CD14-positive monocyte (primary cell): ENCODE measurements around the gene PPT2. TPM values are rescaled to one million over a fixed set of nuclear protein-coding genes. Genes with fewer than 3 reads are reported as not detected.

Source experiments
- DNase-seq, 3 donors: peaks; one replicate each; pipeline ENCODE4 v3.0.0-alpha.2; 2011 to 2022
- H2AFZ ChIP-seq: 2 replicates; pipeline ENCODE4 v1.6.0; 2012; ENCODE audit warnings: mild to moderate bottlenecking, low read depth, low read length, inconsistent platforms; ENCODE audit not compliant: insufficient read depth, poor library complexity, severe bottlenecking
- H3K27ac ChIP-seq, 2 donors: 1 replicate in 1 of 2; 2 replicates in 1 of 2; pipeline ENCODE4 v1.5.1; 2012 to 2013; ENCODE audit warnings: low read length in 2 of 2, control low read depth in 1 of 2, inconsistent platforms in 1 of 2, low read depth in 1 of 2, mild to moderate bottlenecking in 1 of 2
- H3K27me3 ChIP-seq, 2 donors: one replicate each; pipeline versions ENCODE4 v1.6.0 to v1.6.1; 2011 to 2013; ENCODE audit warnings: low read length in 2 of 2; ENCODE audit not compliant: control insufficient read depth in 2 of 2, insufficient read depth in 2 of 2
- H3K36me3 ChIP-seq, 2 donors: replicated peaks in 1 of 2; 1 replicate in 1 of 2; 2 replicates in 1 of 2; pipeline versions ENCODE4 v1.5.1 to v1.6.1; 2012 to 2013; ENCODE audit warnings: low read length in 2 of 2, control low read depth in 1 of 2, inconsistent platforms in 1 of 2, mild to moderate bottlenecking in 1 of 2; ENCODE audit not compliant: insufficient read depth in 2 of 2, control insufficient read depth in 1 of 2
- H3K4me1 ChIP-seq, 2 donors: 1 replicate in 1 of 2; 2 replicates in 1 of 2; pipeline versions ENCODE4 v1.5.1 to v1.6.1; 2012 to 2013; ENCODE audit warnings: low read length in 2 of 2, control low read depth in 1 of 2, inconsistent platforms in 1 of 2, mild to moderate bottlenecking in 1 of 2, moderate library complexity in 1 of 2; ENCODE audit not compliant: insufficient read depth in 2 of 2, control insufficient read depth in 1 of 2
- H3K4me2 ChIP-seq: replicated peaks from 2 replicates; pipeline ENCODE3; 2012; ENCODE audit warnings: low read length, moderate library complexity, mild to moderate bottlenecking; ENCODE audit not compliant: poor library complexity, severe bottlenecking; ENCODE audit errors: extremely low read depth
- H3K4me3 ChIP-seq, 3 experiments: fragments of 200-600 bp in 1 of 3; sonication (generic) in 1 of 3; replicated peaks in 1 of 3; 1 replicate in 2 of 3; 2 replicates in 1 of 3; pipeline ENCODE4 v1.5.1; 2011 to 2013; ENCODE audit warnings: low read length in 3 of 3, mild to moderate bottlenecking in 3 of 3, control low read depth in 2 of 3, low read depth in 2 of 3, inconsistent platforms in 1 of 3, moderate library complexity in 1 of 3
- H3K79me2 ChIP-seq: 2 replicates; pipeline ENCODE4 v1.6.0; 2012; ENCODE audit warnings: mild to moderate bottlenecking, control low read depth, inconsistent platforms, low read length, moderate library complexity; ENCODE audit not compliant: insufficient read depth
- H3K9ac ChIP-seq: 2 replicates; pipeline ENCODE4 v1.6.0; 2017; ENCODE audit warnings: low read length, mild to moderate bottlenecking; ENCODE audit not compliant: insufficient read depth, poor library complexity, severe bottlenecking
- H3K9me3 ChIP-seq, 2 donors: replicated peaks in 1 of 2; 1 replicate in 1 of 2; 2 replicates in 1 of 2; pipeline versions ENCODE4 v1.5.1 to v1.6.1; 2012 to 2013; ENCODE audit warnings: low read length in 2 of 2, control low read depth in 1 of 2; ENCODE audit not compliant: control insufficient read depth in 1 of 2, insufficient read depth in 1 of 2
- H4K20me1 ChIP-seq: 2 replicates; pipeline ENCODE4 v1.6.0; 2012; ENCODE audit warnings: mild to moderate bottlenecking, low read length, control low read depth, moderate library complexity; ENCODE audit not compliant: insufficient read depth
- H3K27ac Mint-ChIP-seq, 7 donors: one replicate each; pipeline ENCODE4 v1.8.0; 2020; ENCODE audit warnings: mild to moderate bottlenecking in 7 of 7, mixed read lengths in 7 of 7, moderate library complexity in 6 of 7, inconsistent platforms in 2 of 7
- H3K27me3 Mint-ChIP-seq, 3 donors: one replicate each; pipeline ENCODE4 v1.8.0; 2021 to 2022; ENCODE audit warnings: low read depth in 3 of 3, mild to moderate bottlenecking in 3 of 3, mixed read lengths in 3 of 3, moderate library complexity in 3 of 3, inconsistent platforms in 1 of 3
- H3K36me3 Mint-ChIP-seq, 2 donors: one replicate each; pipeline ENCODE4 v1.8.0; 2020; ENCODE audit warnings: mixed read lengths in 2 of 2, inconsistent platforms in 1 of 2, mild to moderate bottlenecking in 1 of 2
- H3K4me1 Mint-ChIP-seq: one replicate; pipeline ENCODE4 v1.8.0; 2020; ENCODE audit warnings: mild to moderate bottlenecking, mixed read lengths
- H3K4me3 Mint-ChIP-seq, 2 donors: one replicate each; pipeline ENCODE4 v1.8.0; 2020; ENCODE audit warnings: mild to moderate bottlenecking in 2 of 2, mixed read lengths in 2 of 2, moderate library complexity in 1 of 2
- H3K9me3 Mint-ChIP-seq, 7 donors: one replicate each; pipeline ENCODE4 v1.8.0; 2020 to 2022; ENCODE audit warnings: mixed read lengths in 7 of 7, mild to moderate bottlenecking in 6 of 7, moderate library complexity in 6 of 7, inconsistent platforms in 2 of 7
- WGBS: methylation state at CpG from one replicate; pipeline ENCODE4 v1.1.5; 2013; ENCODE audit warnings: missing lambda C conversion rate; ENCODE audit not compliant: insufficient coverage; 5-methylcytosine and 5-hydroxymethylcytosine counted together
- intact Hi-C, 2 donors: fragments of 100-400 bp; cut with micrococcal nuclease; formaldehyde crosslinking; loops; one replicate each; pipeline versions ENCODE4 v1.15.0 to v1.15.1; 2023
- polyA plus RNA-seq, 3 donors: library from polyadenylated mRNA; depleted of rRNA in 1 of 3; unstranded in 2 of 3; stranded (reverse) in 1 of 3; fragments of 300-500 nt in 2 of 3; fragments of >200 nt in 1 of 3; fragmentation: Illumina TruSeq in 2 of 3; gene quantifications; 1 replicate in 2 of 3; 2 replicates in 1 of 3; pipeline ENCODE4 v1.2.3, GENCODE V29; 2012 to 2021
- TF ChIP-seq, protein P1 (sequence below): fragments of 200-600 bp; IDR thresholded peaks from one replicate; pipeline ENCODE4 v1.8.0; 2022; ENCODE audit warnings: antibody characterized with exemption, mild to moderate bottlenecking

Gene PPT2
- polyA plus RNA-seq, 3 donors, result 1.4 to 4.0 (median 1.8) TPM

DNA sequence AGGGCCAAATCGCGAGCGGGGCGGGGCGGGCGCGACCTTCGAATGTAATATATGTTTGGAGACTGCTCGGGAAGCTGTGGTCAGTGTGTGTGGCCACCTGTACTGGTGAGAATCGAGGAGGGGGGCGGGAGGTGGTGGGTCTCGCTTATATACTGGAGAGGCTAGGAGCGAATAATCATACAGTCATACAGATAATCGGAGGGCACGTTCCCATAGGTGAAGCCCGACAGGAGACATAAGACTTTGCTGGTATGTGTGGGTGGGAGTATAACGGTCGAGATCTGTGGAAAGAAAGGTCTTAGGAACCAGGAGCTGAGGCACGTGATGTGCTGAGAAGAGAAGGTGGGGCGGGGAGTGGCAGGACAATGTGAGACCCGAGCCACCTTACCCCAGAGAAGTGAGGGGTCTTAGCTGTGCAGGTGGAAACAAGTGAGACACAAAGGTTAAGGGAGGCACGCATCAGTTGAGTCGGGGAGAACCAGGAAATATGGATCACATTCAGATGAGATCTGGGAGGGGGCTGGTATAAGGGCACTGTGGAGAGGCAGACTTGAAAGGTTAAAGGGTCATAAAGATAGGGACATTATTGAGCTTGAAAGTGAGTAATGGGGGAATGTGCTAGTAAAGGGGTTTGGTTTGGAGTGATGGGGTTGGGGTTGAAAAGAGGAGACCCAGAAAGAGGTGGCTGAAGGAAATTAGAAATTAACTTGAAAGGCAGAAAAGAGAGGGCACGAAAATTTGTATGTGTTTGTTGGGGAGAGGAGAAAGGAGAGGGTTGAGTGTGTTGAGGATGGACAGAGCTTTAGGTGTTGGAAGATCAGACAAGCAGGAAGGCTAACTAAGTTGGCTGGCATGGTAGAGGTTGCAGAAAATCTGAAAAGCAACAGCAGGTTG is 24.9 kb downstream of the PPT2 start:
- no peaks in the 10 kb centered on the region for H3K9me3 Mint-ChIP-seq

More for the DNA sequence above, 24.9 kb downstream of the PPT2 start:
- Mint-ChIP-seq H3K27ac (peak overlapping the region; percentile 96 to 100 (median 100)), H3K4me3 (peak overlapping the region; percentile 90 to 98), H3K27me3 (peaks cover 0 to 4% (median 0%) of the 10 kb centered on the region in 3 donors), H3K4me1 (peaks cover 77% of the 10 kb centered on the region), H3K36me3 (peaks cover 27 to 37% of the 10 kb centered on the region in 2 donors)
- Histone ChIP-seq H3K36me3 (peaks cover 26 to 39% of the 10 kb centered on the region in 2 donors), H3K9me3 (no peaks in the 10 kb centered on the region), H3K4me2 (peak overlapping the region; percentile 97), H3K4me3 (peak overlapping the region; percentile 57 to 94 (median 82)), H3K27me3 (no peaks in the 10 kb centered on the region), H2AFZ (peak overlapping the region; percentile 70), H3K27ac (peak overlapping the region; percentile 89 to 90), H4K20me1 (no peaks in the 10 kb centered on the region), H3K79me2 (peaks cover 62% of the 10 kb centered on the region), H3K4me1 (peaks cover 57 to 65% of the 10 kb centered on the region in 2 donors), H3K9ac (peak overlapping the region; percentile 56)
- DNase-seq, result peak in 1 of 3 donors; percentile 23
- TF ChIP-seq, protein P1, sequence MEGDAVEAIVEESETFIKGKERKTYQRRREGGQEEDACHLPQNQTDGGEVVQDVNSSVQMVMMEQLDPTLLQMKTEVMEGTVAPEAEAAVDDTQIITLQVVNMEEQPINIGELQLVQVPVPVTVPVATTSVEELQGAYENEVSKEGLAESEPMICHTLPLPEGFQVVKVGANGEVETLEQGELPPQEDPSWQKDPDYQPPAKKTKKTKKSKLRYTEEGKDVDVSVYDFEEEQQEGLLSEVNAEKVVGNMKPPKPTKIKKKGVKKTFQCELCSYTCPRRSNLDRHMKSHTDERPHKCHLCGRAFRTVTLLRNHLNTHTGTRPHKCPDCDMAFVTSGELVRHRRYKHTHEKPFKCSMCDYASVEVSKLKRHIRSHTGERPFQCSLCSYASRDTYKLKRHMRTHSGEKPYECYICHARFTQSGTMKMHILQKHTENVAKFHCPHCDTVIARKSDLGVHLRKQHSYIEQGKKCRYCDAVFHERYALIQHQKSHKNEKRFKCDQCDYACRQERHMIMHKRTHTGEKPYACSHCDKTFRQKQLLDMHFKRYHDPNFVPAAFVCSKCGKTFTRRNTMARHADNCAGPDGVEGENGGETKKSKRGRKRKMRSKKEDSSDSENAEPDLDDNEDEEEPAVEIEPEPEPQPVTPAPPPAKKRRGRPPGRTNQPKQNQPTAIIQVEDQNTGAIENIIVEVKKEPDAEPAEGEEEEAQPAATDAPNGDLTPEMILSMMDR, result no peak
- intact Hi-C loops, result loop anchor here (1.0 to 5.0 kb wide), 4 partner anchors 16 to 56 kb away; partner anchors contain the start of gene FKBPL (in 1 of the 2)
- WGBS, result 3% methylated on average over 20 of the region's 24 CpGs
